ENCODE results near the gene RING1. TPM values are rescaled to one million over a fixed set of nuclear protein-coding genes. Genes with fewer than 3 reads are reported as not detected.

The RING1 gene
- total and polyA plus RNA-seq, 10 of the 15 experiments (the other 5 are each of a cell fraction or from before 2014, with no cell fraction given): 2.0 to 27.2 (median 15.8) TPM

- peak in 2 of 3 experiments; percentile 7 to 28; a peak in 2 of 6 replicates for TF ChIP-seq CTCF (IDR thresholded peaks at IDR 0.05 in 2 of 3, conservative IDR thresholded peaks at IDR 0.05 in 1 of 3; ENCODE audit: control insufficient read depth in 2 of 3, extremely low read depth in 1 of 3, insufficient read depth in 1 of 3, low read depth in 3 of 3, low read length in 3 of 3)
- TF ChIP-seq SPI1 (IDR thresholded peaks at IDR 0.05; ENCODE audit: borderline replicate concordance, insufficient read depth, low read depth, low read length): 0 out of 2 replicates have a peak, but pooled peaks have one; percentile 16
- TF ChIP-seq NR2F1 (conservative IDR thresholded peaks at IDR 0.05): peak; percentile 89
- peak; percentile 85; the same call in 1 of the 2 replicates for TF ChIP-seq PML (IDR thresholded peaks at IDR 0.05; ENCODE audit: low read length)
- TF ChIP-seq REST (IDR thresholded peaks at IDR 0.05; ENCODE audit: low read depth, low read length): no peak
- peak; percentile 70; the same call in 1 of the 2 replicates for TF ChIP-seq GABPA (IDR thresholded peaks at IDR 0.05; ENCODE audit: low read depth)
- TF ChIP-seq BACH1 (IDR thresholded peaks at IDR 0.05; ENCODE audit: borderline replicate concordance): peak; percentile 69; the same call in 1 of the 2 replicates
- TF ChIP-seq GATAD2B (conservative IDR thresholded peaks at IDR 0.05; ENCODE audit: low read depth): 0 out of 2 replicates have a peak, but pooled peaks have one; percentile 44
- TF ChIP-seq BCL3 (IDR thresholded peaks at IDR 0.05; ENCODE audit: borderline replicate concordance, insufficient read depth, low read depth, low read length, poor library complexity, severe bottlenecking): peak; percentile 26
- TF ChIP-seq MTA3 (IDR thresholded peaks at IDR 0.05; ENCODE audit: borderline replicate concordance, low read length): no peak
- peak; percentile 78; the same call in 1 of the 2 replicates for TF ChIP-seq SMAD5 (IDR thresholded peaks at IDR 0.05; ENCODE audit: low read depth)
- no peak for TF ChIP-seq ZBTB33 (IDR thresholded peaks at IDR 0.05)
- TF ChIP-seq SREBF2 (IDR thresholded peaks at IDR 0.05; ENCODE audit: low read length): no peak
- TF ChIP-seq NRF1 (conservative IDR thresholded peaks at IDR 0.05; ENCODE audit: low read depth, low read length): peak; percentile 48
- peak; percentile 83 for TF ChIP-seq IRF3 (IDR thresholded peaks at IDR 0.05)
- 0 out of 4 replicates have a peak, but pooled peaks of 1 of the 2 experiments have one; percentile 23 for TF ChIP-seq EP300 (IDR thresholded peaks at IDR 0.05; ENCODE audit: borderline replicate concordance in 1 of 2, control insufficient read depth in 1 of 2, low read depth in 2 of 2, low read length in 2 of 2)
Measured at GRCh38 chr6:33248932-33249731, 40.8 kb downstream of the RING1 start (continued).
